ENCODE measurements around the gene PRSS38. TPM values are rescaled to one million over a fixed set of nuclear protein-coding genes. Genes with fewer than 3 reads are reported as not detected.

Gene PRSS38
- total RNA-seq, result not detected

DNA sequence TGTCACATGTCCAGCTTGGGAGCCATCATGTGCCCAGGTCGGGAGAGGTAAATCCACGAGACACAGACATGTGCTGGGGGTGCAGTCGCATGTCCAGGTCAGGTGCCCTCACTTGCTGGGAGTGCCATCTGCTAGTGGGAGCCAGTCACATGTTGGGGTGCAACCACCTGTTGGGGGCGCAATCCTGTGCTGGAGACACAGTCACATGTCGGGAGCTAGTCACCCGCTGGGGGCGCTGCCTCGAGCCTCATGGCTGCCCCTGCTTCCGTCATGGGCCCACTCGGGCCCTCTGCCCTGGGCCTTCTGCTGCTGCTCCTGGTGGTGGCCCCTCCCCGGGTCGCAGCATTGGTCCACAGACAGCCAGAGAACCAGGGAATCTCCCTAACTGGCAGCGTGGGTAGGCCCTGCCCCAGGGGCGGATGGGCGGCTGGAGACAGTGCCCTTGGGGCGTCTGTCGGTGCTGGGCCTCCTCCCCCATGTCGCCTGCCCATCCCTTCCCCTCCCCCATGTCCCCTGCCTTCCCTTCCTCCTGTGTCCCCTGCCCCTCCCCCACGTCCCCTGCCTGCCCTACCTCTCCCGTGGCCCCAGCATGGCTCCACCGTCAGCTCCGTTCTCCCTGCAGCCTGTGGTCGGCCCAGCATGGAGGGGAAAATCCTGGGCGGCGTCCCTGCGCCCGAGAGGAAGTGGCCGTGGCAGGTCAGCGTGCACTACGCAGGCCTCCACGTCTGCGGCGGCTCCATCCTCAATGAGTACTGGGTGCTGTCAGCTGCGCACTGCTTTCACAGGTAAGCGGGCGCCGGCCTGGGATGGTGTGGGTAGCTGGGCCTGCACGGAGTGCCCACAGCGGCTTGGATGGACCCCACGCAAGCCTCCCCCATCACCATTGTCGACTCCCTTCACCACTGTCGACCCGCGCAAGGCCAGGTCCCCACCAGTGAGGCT is at the start of gene PRSS38:
TSS of gene PRSS38 (plus strand) at position 208 of the 942 bp plus-strand sequence. CDS start at position 250, 42 bp downstream.
- no peak for DNase-seq

- no peak for DNase-seq
Measured at GRCh38 chr1:227766015-227766634, 49.4 kb upstream of the PRSS38 start.

DNA sequence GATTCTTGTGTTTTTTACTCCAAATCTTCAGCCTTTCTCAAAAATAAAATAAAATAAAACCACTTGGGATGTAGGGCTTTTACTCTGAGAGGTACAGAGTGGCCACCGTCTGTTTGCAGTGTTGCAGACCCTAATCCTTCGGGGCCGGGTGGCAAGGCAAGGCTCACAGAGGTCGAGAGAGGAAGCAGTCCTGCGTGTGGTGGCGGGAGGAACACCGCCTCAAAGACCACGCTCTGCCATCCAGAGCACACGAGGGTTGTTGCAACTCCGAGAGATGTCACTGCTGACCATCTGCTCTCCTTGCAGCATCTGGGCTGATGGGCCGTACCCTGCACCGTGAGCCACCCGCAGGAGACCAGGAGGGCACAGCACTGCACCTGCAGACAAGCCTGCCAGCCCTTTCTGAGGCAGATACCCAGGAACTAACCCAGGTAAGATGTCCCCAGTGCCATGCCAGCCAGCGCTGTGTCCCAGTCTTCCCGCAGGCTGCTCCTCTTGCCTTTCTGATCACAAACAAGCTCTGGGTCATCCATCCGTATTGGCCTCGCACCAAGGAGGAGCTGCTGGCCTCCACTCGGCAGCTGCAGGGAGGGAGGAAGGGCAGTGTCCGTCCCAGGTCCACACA is 48.7 kb upstream of the PRSS38 start:
- no peak for DNase-seq

DNA sequence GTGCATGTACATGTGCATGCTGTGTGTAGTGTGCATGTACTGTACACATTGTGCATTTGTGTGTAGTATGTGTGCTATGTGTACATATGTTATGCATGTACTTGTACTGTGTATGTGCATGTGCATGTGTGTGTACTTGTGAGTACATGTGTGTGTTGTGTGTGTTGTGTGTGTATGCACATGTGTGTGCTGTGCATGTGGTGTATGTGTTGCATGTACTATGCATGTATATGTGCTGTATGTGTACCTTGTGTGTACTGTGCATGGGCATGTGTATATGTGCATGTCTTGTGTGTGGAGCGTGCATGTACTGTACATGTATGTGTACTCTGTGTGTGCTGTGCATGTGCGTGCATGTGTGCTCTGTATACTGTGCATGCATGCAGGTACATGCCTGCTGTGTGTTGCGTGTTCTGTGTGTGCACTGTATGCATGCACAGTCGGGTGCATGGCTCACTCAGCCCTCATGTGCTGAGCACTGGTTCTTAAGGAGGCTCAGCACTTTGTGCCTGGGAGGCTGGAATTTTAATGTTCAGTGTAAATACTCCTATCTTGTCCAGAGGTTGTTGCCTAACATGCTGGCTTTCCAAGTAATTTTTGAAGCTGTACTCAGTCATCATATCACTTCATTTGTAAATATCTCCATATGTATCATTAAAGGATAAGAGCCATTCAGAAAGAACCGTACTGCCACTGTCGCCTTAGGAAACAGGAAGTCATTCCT is 47.9 kb upstream of the PRSS38 start:
- DNase-seq, result no peak

DNA sequence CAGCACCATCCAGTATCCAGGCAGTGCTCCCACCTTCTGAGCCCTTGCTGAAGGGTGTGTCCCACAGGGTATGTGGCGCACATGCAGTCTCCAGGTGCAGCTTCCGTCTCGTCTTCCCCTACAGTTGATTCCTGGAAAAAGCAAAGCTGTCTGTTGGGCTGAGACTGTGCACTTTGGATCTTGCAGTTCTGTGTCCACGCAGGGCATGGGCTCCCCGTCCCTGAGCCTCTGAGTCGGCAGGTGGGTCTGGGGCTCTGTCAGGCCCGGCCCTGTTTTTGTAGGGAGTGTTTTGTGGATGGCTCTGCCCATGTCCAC is 47.4 kb upstream of the PRSS38 start:
- DNase-seq, result no peak

- no peak for DNase-seq
Measured at GRCh38 chr1:227768640-227769039, 46.8 kb upstream of the PRSS38 start.

- DNase-seq, result no peak
Measured at GRCh38 chr1:227769047-227769935, 46.2 kb upstream of the PRSS38 start.

- DNase-seq, result no peak
Measured at GRCh38 chr1:227769936-227770494, 45.5 kb upstream of the PRSS38 start.

DNA sequence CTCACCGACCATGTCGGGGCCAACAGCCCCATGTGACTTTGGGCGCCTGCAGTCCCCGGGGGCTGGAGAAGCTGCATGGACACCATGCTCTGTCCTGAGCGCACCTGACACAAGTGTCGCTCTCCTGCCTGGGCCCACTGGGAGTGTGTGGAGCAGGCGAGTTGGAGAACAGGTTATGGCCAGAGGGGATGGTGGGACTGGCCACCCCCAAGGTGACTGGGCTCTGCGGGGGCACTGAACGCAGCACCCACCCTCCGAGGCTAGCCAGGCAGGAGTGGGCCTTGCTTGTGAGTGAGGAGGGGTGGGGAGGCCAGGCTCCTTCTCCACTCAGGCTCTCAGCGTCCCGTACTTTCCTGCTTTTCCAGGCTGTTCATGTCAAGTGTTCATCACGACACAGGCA is 44.7 kb upstream of the PRSS38 start:
- DNase-seq, result no peak

GRCh38 chr1:227771326-227771725 is 44.1 kb upstream of the PRSS38 start:
- no peak for DNase-seq

- DNase-seq, result no peak
Measured at GRCh38 chr1:227771771-227772170, 43.7 kb upstream of the PRSS38 start.

- DNase-seq, result no peak
Measured at GRCh38 chr1:227773558-227773957, 41.9 kb upstream of the PRSS38 start.

GRCh38 chr1:227774051-227774731 is 41.3 kb upstream of the PRSS38 start:
- DNase-seq, result no peak

GRCh38 chr1:227774821-227775661 is 40.4 kb upstream of the PRSS38 start:
- DNase-seq, result no peak

- no peak for DNase-seq
Measured at GRCh38 chr1:227775841-227776240, 39.6 kb upstream of the PRSS38 start.

DNA sequence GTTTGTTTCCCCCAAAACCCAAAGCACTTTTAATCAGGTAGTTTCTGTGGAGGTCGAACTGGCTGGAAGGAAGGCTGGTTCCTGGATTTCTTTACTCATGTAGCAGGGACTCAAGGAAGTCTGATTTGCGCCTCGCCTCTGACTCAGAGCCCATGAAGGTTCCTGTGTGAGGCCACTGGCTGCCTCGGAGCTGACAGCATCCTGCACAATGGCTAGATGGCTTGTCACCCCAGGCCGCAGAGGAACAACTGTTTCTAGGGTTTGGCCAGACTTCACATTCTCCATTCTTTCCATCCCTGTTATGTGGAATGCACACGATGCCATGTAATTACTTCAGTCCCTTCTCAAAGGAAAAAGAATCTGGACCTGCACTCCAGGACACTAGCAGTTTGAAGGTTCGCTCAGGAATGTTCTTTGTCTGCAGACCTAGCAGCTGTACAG is 39.1 kb upstream of the PRSS38 start:
- no peak for DNase-seq

DNA sequence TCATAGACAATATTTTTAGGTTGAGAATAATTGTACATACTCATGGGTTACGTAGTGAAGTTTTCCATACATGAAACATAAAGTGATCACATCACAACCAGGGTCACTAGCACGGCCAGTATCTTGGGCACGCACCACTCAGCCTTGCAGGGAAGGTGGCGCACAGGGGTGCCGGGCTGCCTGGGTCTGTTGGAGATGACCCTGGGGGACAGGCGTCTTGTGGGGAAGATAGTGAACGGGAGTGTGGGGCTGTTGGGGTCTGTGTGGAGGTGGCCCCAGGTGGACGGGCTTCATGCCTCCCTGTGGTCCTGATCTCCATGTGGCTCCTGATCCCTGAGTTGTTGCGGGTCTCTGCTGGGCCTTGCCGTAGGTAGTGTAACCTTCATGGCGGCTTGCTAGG is 38.3 kb upstream of the PRSS38 start:
- DNase-seq, result no peak

DNA sequence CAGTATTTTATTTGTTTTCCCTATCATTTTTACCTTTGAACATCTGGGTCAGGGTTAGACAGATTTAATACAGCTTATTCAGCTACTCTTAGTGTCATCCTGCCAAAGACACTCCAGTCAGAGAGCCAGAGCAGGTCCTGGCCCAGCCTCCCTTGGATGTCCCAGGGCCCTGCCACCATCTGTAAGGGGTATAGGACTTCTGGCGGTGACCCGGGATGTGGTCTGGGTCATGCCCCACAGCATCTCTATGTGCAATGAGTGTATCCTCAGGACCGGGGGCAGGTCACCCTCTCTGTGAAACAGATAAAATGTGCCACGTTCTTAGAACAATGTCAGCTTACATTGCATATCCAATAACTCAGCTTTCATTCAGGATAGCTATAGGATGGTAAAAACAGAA is 37.8 kb upstream of the PRSS38 start:
- no peak for DNase-seq

- DNase-seq, result no peak
Measured at GRCh38 chr1:227778401-227778947, 37.0 kb upstream of the PRSS38 start.

Measured in occipital lobe (tissue), 2 donors.